ENCODE results near the gene SLC13A4.
"Not testable (repeated sequence)": the region's sequence is repeated elsewhere in the genome, so short reads cannot be mapped to it uniquely, and the experiment has no call there.

SLC13A4 gene

DNA sequence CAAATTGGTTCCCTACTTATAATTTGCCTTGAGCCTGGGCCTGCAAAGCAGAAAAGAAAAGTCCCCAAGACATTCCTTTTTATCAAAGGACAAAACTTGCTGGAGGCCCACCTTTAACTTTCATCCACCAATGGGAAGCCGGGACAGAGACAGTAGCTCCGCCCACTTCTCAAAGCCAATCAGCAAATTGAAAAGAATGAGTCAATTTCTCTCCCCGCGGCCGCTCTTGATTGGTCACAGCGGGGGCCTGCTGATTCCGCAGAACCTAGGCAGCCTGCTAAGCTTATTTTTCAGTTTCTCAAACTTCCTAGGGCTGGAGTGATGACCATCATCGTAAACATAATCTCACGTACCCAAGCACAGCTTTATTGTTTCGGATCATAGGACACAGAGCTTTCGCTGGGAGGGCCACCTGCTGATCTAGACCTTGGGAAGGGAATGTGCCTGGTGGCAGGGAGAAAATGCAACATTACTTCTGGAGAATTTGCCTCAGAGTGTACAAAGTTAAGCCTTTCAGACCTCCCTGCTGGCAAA is at the start of gene SLC13A4:
TSS of gene SLC13A4 (minus strand) at position 51 of the 534 bp plus-strand sequence. CDS start 690 bp downstream, outside the sequence.
- TF ChIP-seq, protein P1, sequence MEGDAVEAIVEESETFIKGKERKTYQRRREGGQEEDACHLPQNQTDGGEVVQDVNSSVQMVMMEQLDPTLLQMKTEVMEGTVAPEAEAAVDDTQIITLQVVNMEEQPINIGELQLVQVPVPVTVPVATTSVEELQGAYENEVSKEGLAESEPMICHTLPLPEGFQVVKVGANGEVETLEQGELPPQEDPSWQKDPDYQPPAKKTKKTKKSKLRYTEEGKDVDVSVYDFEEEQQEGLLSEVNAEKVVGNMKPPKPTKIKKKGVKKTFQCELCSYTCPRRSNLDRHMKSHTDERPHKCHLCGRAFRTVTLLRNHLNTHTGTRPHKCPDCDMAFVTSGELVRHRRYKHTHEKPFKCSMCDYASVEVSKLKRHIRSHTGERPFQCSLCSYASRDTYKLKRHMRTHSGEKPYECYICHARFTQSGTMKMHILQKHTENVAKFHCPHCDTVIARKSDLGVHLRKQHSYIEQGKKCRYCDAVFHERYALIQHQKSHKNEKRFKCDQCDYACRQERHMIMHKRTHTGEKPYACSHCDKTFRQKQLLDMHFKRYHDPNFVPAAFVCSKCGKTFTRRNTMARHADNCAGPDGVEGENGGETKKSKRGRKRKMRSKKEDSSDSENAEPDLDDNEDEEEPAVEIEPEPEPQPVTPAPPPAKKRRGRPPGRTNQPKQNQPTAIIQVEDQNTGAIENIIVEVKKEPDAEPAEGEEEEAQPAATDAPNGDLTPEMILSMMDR (IDR thresholded peaks at IDR 0.05): no peak
- Histone ChIP-seq H3K4me1 (no peaks in the 10 kb centered on the region), H3K27me3 (ENCODE audit: control insufficient read depth, insufficient read depth, low read length) (no peaks in the 10 kb centered on the region), H3K4me3 (ENCODE audit: low read depth, low read length) (no peak within 1 kb of the TSS), H3K36me3 (ENCODE audit: control insufficient read depth, insufficient read depth, low read length) (no peaks in the 10 kb centered on the region), H3K9ac (no peak within 1 kb of the TSS), H3K27ac (no peak within 1 kb of the TSS), H3K79me2 (no peaks in the 10 kb centered on the region), H2AFZ (no peak within 1 kb of the TSS), H3K9me3 (ENCODE audit: control insufficient read depth, low read length) (no peaks in the 10 kb centered on the region), H3K4me2 (ENCODE audit: low read length) (no peak within 1 kb of the TSS)

GRCh38 chr7:135775915-135776314 is 47.9 kb upstream of the SLC13A4 start:
- not testable (repeated sequence) for H3K4me3 ChIP-seq (ENCODE audit: low read depth, low read length); H3K9me3 ChIP-seq (ENCODE audit: control insufficient read depth, low read length); H3K4me2 ChIP-seq (ENCODE audit: low read length); H3K36me3 ChIP-seq (ENCODE audit: control insufficient read depth, insufficient read depth, low read length); H2AFZ ChIP-seq; H3K9ac ChIP-seq; H3K79me2 ChIP-seq; H3K4me1 ChIP-seq; H3K27ac ChIP-seq; H3K27me3 ChIP-seq (ENCODE audit: control insufficient read depth, insufficient read depth, low read length)

GRCh38 chr7:135775230-135775629 is 47.2 kb upstream of the SLC13A4 start:
- Histone ChIP-seq H3K4me1 (no peaks in the 10 kb centered on the region), H3K27ac (no peak overlapping the region), H3K9me3 (ENCODE audit: control insufficient read depth, low read length) (no peaks in the 10 kb centered on the region), H3K9ac (no peak overlapping the region), H3K27me3 (ENCODE audit: control insufficient read depth, insufficient read depth, low read length) (no peaks in the 10 kb centered on the region), H3K4me2 (ENCODE audit: low read length) (no peak overlapping the region), H3K79me2 (no peaks in the 10 kb centered on the region), H3K4me3 (ENCODE audit: low read depth, low read length) (no peak overlapping the region), H3K36me3 (ENCODE audit: control insufficient read depth, insufficient read depth, low read length) (no peaks in the 10 kb centered on the region), H2AFZ (no peak overlapping the region)
- TF ChIP-seq, protein P1 (IDR thresholded peaks at IDR 0.05): no peak

DNA sequence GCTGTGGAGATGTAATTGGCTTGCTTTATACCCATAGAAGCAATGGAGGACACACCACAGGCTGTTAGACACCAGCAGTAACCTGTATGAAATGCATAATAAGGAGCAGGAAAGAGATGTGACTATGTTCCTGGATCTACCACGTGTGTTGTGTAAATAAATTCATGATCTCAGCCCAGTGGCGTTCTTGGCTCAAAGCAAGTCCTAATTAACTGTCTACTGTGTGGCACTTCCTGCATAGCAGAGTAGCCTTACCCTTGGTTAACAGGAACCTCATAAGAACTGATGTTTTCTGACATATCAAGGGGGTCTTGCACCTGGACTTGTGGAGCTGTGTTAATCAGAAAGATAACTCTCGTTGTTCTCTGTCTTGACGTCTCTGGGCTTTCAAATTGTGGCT is 46.3 kb upstream of the SLC13A4 start:
- Histone ChIP-seq H3K27ac (no peak overlapping the region), H2AFZ (no peak overlapping the region), H3K27me3 (ENCODE audit: control insufficient read depth, insufficient read depth, low read length) (no peaks in the 10 kb centered on the region), H3K4me2 (ENCODE audit: low read length) (no peak overlapping the region), H3K4me3 (ENCODE audit: low read depth, low read length) (no peak overlapping the region), H3K9me3 (ENCODE audit: control insufficient read depth, low read length) (no peaks in the 10 kb centered on the region), H3K79me2 (no peaks in the 10 kb centered on the region), H3K4me1 (no peaks in the 10 kb centered on the region), H3K9ac (no peak overlapping the region), H3K36me3 (ENCODE audit: control insufficient read depth, insufficient read depth, low read length) (no peaks in the 10 kb centered on the region)
- TF ChIP-seq, protein P1 (IDR thresholded peaks at IDR 0.05): no peak

GRCh38 chr7:135773464-135773863 is 45.5 kb upstream of the SLC13A4 start:
- Histone ChIP-seq H2AFZ (no peak overlapping the region), H3K36me3 (ENCODE audit: control insufficient read depth, insufficient read depth, low read length) (no peaks in the 10 kb centered on the region), H3K9ac (no peak overlapping the region), H3K4me3 (ENCODE audit: low read depth, low read length) (no peak overlapping the region), H3K4me1 (no peaks in the 10 kb centered on the region), H3K27ac (no peak overlapping the region), H3K9me3 (ENCODE audit: control insufficient read depth, low read length) (no peaks in the 10 kb centered on the region), H3K27me3 (ENCODE audit: control insufficient read depth, insufficient read depth, low read length) (no peaks in the 10 kb centered on the region), H3K79me2 (no peaks in the 10 kb centered on the region), H3K4me2 (ENCODE audit: low read length) (no peak overlapping the region)
- TF ChIP-seq, protein P1 (IDR thresholded peaks at IDR 0.05): no peak
